Measurements from ENCODE around the gene CFAP107.

DNA sequence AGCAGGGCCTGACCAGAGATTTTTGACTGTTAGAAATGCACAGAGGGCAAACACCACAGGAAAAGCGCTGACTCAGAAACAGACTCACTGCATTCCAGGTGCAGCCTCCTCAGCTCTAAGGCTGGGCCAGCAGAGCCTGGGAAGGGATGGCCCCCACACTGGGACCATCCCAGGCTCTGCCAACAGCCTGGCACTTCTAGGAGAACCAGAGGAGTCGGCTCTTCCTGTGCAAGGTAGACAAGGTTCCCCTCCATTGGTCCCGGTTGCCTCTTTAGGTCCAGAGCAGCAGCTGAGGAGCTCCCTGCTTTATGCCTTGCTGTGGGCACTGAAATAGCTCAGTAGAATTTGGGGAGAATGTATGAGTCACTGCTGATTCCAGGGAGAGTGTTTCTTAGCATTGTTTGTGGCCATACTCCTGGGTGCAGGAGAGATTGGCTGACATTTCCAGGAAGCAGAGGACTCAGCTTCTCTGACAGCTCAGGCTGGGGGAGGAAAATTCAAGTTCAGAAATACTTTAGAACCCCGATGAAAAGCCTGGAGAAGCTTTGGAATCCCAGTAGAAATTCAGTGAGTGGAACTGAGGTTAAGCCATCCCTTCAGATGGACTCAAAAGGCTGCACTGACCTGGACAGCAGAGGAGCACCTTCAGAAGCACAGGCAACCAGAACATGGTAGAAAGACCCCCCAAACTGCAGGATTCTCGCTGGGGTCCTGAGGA is 64.8 kb downstream of the CFAP107 start:
- TF ChIP-seq, protein P1, sequence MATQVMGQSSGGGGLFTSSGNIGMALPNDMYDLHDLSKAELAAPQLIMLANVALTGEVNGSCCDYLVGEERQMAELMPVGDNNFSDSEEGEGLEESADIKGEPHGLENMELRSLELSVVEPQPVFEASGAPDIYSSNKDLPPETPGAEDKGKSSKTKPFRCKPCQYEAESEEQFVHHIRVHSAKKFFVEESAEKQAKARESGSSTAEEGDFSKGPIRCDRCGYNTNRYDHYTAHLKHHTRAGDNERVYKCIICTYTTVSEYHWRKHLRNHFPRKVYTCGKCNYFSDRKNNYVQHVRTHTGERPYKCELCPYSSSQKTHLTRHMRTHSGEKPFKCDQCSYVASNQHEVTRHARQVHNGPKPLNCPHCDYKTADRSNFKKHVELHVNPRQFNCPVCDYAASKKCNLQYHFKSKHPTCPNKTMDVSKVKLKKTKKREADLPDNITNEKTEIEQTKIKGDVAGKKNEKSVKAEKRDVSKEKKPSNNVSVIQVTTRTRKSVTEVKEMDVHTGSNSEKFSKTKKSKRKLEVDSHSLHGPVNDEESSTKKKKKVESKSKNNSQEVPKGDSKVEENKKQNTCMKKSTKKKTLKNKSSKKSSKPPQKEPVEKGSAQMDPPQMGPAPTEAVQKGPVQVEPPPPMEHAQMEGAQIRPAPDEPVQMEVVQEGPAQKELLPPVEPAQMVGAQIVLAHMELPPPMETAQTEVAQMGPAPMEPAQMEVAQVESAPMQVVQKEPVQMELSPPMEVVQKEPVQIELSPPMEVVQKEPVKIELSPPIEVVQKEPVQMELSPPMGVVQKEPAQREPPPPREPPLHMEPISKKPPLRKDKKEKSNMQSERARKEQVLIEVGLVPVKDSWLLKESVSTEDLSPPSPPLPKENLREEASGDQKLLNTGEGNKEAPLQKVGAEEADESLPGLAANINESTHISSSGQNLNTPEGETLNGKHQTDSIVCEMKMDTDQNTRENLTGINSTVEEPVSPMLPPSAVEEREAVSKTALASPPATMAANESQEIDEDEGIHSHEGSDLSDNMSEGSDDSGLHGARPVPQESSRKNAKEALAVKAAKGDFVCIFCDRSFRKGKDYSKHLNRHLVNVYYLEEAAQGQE (IDR thresholded peaks at IDR 0.05; ENCODE audit: insufficient read depth in 1 of 2, low read depth in 2 of 2, low read length in 1 of 2) = no peak
- TF ChIP-seq, protein P2, sequence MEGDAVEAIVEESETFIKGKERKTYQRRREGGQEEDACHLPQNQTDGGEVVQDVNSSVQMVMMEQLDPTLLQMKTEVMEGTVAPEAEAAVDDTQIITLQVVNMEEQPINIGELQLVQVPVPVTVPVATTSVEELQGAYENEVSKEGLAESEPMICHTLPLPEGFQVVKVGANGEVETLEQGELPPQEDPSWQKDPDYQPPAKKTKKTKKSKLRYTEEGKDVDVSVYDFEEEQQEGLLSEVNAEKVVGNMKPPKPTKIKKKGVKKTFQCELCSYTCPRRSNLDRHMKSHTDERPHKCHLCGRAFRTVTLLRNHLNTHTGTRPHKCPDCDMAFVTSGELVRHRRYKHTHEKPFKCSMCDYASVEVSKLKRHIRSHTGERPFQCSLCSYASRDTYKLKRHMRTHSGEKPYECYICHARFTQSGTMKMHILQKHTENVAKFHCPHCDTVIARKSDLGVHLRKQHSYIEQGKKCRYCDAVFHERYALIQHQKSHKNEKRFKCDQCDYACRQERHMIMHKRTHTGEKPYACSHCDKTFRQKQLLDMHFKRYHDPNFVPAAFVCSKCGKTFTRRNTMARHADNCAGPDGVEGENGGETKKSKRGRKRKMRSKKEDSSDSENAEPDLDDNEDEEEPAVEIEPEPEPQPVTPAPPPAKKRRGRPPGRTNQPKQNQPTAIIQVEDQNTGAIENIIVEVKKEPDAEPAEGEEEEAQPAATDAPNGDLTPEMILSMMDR (IDR thresholded peaks at IDR 0.05) = no peak

Data from Panc1 (cell line).